Activated CD8-positive, alpha-beta memory T cell treated with anti-CD3 and anti-CD28 coated beads, Interleukin-2, amount 50 U/mL, for 48 hours (primary cell): ENCODE measurements around the gene SPDYE16.
"Not testable (repeated sequence)": the region's sequence is repeated elsewhere in the genome, so short reads cannot be mapped to it uniquely, and the experiment has no call there.

Experiments used
- DNase-seq: peaks from one replicate; pipeline ENCODE4 v3.0.0-alpha.2; 2020

SPDYE16 gene

GRCh38 chr7:76549025-76549854 is 6.1 kb upstream of the SPDYE16 start:
- peak; percentile 86 for DNase-seq

DNA sequence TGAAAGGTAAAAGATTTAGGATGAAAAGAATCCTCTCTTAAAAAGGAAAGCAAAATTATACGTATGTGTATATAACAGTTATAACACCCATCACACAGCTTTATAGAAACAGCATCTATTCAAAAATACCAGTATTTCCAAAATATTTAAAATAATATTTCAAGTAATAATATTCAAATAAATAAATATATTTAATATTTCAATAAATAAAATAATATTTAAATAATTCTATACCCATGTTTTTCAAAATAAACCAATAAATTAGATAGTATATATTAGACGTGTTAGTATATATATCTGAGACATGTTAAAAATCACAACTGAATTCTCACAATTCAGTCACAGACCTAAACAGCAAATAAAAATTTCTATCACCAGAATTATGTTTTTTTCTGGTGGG is 11.5 kb downstream of the SPDYE16 start:
- not testable (repeated sequence) for DNase-seq

DNA sequence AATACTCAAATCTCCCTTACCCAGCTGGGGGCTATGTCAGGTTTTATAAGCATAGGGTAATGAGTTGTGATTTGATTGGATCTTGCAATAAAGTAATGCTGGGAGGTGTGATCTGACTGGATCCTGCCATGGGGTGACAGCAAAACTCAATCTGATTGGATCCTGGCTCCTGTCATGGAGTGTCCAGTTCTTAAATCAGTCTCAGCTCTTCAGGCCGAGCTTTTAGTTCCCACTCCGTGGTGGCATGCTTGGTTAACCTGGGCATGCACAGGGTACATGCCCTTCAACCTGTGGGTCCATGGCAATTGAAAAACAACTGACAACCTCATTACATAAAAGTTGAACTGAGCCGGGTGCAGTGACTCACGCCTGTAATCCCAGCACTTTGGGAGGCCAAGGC is 16.9 kb downstream of the SPDYE16 start:
- not testable (repeated sequence) for DNase-seq

DNA sequence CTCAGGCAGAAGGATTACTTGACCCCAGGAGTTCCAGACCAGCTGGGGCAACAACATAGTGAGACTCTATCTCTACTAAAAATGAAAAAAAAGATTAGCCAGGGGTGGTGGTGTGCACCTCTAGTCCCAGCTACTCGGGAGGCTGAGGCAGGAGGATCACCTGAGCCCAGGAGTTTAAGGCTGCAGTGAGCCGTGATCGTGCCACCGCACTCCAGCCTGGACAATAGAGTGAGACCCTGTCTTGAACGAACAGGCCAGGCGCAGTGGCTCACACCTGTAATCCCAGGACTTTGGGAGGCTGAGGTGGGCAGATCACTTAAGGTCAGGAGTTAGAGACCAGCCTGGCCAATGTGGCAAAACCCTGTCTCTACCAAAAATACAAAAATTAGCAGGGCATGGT is 26.2 kb downstream of the SPDYE16 start:
- not testable (repeated sequence) for DNase-seq

DNA sequence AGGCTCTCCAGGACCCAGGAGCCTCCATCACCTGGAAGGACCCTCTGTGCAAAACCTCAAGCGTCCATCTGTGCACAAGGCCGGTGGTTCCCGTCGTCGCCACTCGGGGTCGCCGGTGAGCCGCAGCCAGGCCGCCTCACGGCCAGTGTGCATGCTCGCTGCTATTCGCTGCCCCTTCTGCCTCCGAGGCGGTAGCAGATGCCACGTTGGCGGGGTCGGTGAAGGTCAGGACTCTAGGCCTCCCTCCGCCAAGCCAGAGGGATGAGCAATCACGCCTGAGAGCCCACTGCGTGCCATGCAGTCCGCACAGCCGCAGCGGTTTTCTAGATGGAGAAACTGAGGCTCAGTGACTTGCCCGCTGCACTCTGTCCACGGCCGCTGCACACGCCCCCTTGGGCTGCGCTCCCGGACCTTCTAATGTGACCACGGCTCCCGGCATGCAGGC is 27.1 kb downstream of the SPDYE16 start:
- DNase-seq, result no peak

- DNase-seq, result no peak
These were observed 27.9 kb downstream of the SPDYE16 start for GRCh38 chr7:76514926-76515771.

- DNase-seq, result no peak
These were observed 29.0 kb downstream of the SPDYE16 start for GRCh38 chr7:76513817-76514799.

DNA sequence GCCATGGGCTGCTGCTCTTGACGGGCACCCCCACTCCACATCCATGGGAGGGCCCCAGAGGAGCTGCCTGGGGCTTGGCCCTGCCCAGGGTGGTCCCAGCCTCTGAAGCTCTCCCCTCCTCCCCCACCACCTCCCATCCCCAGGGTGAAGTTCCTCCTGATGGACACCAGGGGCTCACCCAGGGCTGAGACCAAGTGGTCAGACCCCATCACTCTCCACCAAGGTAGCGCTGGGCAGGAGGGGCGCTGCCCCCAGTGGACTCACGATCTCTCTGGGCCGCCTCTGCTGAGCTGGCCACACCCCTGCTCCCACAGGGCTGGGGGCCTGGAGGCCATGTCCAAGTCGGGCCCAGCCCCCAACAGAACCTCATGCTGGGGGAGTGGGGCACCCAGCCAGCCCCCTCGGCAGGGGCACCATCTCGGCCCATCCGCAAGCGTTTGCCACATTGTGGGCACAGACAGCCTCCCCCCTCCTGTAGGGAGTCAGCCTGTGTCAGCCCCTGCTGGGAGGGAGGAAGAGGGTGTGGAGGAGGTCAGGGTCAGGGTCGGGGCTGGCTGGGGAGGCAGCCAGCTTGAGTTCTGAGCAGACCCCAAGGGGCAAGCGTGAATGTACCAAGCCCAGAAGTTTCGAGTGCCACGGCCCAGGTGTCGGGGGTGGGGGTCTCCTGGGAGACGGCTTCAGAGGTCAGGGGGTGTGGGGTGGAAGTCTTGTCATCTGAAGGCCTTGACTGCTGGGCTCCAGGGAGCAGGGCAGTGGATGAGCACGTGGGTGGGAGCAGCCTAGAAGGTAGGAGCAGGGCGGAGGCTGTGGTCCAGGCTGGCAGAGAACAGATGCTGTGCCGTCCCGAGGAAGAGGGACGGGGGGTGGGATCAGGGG is 29.9 kb downstream of the SPDYE16 start:
- DNase-seq, result no peak

DNA sequence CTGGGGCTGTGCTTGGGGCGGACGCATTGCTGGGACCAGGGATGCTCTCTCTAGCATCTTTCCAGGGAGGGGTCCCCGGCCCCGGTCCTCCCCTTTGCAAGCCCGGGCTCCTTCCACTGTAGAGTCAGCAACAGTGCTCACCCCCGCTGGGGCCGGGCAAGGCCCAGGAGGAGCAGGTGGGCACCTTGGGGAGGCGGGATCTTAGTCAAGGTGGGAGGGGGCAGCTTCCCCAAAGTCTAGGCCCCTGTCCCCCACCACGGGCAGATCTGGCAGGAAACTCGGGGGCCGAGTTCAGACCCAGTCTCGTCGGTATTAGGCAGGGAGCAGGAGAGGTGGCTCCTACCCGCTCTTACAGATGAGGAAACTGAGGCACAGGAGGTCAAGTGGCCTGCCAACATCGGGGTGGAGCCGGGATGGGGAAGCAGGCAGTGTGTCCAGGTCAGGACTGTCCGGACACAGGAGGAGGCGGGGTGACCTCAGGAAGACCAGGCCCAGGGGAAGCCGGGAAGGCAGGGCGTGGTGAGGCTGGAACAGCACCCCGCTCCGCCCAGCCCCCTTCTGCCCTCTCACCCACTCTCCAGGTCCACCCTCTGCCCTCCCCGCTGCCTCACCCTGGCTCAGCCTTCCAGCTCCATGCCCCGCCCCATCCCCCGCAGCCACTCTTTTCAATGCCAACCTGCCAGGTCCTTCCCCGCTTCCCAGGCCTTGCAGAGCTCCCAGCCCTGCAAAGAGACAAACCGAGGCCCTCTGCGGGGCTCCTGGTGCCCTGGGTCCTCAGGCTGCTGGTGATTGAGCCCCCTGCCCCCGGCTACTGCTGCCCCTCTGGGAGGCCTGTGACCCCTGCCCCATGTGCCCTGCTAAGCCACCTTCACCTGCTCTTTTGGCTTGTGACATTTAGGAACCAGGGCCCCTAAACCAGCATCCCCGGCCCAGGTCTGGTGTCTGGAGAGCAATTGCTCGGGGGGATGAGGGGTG is 30.9 kb downstream of the SPDYE16 start:
- DNase-seq, result not testable (repeated sequence)

GRCh38 chr7:76511200-76511910 is 31.7 kb downstream of the SPDYE16 start:
- DNase-seq, result not testable (repeated sequence)

DNA sequence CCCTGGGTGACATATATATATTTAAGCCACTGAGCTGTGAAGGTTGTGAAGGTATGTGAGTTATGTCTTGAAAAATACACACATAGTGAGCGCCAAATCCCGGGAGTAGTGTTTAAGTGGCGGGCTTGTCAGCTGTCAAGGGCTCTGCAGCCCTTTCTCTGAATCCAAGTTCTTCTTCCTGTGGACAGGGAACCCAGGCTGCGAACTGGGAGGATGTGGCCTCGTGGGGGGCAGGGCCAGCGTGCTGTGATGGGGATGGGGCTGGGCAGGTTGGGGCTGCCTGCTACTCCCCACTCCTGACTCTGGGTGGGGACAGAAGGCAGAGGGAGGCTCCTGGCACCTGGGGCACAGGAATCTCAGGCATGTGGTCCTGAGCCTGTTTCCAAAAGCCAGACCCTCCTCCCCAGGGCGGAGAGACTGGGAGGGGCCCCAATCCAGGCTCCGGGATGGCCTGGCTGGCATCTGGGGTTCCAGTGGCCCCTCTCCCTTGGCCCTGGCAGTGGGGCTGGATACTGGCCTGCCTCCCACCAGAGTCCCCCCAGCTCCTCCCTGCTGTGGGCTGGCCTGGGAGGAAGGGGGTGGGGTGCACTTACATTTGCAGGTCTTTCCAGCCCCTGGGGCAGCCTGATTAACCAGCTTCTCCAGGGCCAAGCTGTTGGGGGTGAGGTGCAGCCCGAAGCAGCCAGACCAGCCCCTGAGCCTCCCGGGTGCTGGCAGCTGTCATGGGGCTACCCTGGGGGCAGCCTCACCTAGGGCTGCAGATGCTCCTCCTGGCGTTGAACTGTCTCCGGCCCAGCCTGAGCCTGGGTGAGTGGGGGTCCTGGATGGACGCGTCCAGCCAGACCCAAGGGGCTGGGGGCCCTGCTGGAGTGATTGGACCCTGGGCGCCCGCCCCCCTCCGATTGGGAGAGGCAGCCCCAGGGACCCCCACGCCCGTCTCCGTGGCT is 32.9 kb downstream of the SPDYE16 start, which contains the start of gene UPK3B:
TSS of gene UPK3B (plus strand) at position 622 of the 947 bp plus-strand sequence. CDS start at position 723, 101 bp downstream.
- DNase-seq, result no peak

GRCh38 chr7:76507723-76508406 is 35.2 kb downstream of the SPDYE16 start:
- DNase-seq, result no peak

DNA sequence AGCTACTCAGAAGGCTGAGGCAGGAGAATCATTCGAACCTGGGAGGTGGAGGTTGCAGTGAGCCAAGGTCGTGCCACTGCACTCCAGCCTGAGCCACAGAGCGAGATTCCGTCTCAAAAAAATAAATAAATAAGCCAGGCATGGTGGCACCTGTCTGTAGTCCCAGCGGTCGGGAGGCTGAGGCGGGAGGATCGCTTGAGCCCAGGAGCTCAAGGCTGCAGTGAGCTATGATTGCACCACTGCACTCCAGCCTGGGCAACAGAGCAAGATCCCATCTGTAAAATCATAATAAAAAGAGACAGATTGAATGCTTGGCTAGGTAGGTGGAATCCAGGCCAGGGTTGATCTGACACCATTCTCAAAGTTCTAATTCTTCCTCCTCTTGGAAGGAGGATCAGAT is 36.5 kb downstream of the SPDYE16 start:
- DNase-seq, result not testable (repeated sequence)

GRCh38 chr7:76506081-76506440 is 37.0 kb downstream of the SPDYE16 start:
- no peak for DNase-seq

- no peak for DNase-seq
These were observed 37.7 kb downstream of the SPDYE16 start for GRCh38 chr7:76505168-76506080.

DNA sequence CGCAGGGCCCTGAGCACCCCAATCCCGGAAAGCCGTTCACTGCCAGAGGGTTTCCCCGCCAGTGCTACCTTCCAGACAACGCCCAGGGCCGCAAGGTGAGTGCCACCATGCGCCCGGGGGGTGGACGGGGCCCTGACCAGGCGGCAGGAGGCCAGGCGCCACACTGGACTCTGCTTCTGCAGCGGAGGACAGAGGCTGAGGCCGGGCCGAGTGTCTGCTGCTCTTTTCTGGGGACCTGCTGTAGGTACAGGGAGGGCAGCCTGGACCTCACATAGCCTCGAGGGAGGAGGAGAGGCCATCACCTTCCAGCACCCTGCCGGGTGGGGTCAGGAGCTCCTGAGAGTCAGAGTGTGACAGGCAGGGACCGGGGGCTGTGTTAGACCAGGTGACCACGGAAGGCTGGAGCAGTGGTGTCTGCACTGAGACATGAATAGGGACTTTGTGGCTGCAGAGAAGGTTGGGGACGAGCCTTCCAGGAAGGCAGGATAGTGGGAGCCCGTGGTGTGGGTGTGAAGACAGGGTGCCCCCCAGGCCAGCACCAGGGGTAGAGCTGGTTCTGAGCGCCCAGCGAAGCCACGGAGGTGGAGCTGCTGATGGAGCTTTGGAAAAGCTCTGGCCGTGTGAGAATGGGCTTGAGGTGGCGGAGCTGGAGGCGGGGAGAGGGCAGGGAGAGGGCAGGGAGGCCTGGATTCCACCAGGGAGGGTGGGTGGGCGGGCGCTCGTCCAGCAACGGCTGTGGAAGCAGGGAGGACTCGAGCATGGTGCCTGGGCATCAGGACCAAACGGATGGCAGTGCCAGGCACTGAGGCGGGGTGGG is 38.5 kb downstream of the SPDYE16 start:
- not testable (repeated sequence) for DNase-seq
